ENCODE measurements around the gene RPP25L. TPM values are rescaled to one million over a fixed set of nuclear protein-coding genes. Genes with fewer than 3 reads are reported as not detected.

RPP25L gene
- polyA plus RNA-seq, 1 of the 3 experiments (the other 2 are of a cell fraction): 47.6 TPM

DNA sequence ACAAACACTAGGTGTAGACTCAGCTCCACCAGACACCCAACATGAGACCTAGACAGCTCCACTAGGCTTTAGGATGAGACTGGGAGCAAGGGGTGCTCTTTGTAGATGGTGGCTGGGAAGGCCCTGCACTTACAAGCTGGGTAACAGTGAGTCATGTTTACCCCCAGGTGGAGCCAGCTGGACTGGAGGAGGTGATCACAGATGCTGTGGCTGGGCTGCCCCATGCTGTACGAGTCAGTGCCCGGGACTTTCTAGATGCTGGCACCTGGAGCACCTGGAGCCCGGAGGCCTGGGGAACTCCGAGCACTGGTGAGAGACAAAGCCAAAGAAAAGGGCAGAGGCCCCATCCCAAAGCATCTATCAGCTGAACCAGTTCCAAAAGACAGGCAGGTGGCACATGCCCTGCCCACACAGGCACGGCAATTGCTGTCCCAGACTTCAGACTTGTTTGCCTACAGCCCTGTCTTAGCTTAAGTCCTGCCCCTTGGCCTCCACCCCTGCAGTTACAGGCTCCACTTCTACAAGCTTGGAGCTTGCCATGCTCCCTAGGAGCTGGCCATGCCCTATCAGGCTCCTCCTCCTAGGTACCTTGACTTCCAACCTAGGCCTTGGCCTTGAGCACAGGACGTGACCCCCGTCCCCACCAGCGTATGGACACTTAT is 47.8 kb upstream of the RPP25L start:
- TF ChIP-seq ELF1 (IDR thresholded peaks at IDR 0.05) (no peak), MAX (IDR thresholded peaks at IDR 0.05; ENCODE audit: low read depth) (no peak), GABPA (IDR thresholded peaks at IDR 0.05; ENCODE audit: low read depth) (no peak), YY1 (IDR thresholded peaks at IDR 0.05; ENCODE audit: low read depth) (no peak), SMC3 (IDR thresholded peaks at IDR 0.05; ENCODE audit: low read depth, low read length) (no peak), TAF1 (IDR thresholded peaks at IDR 0.05; ENCODE audit: borderline replicate concordance, low read depth, low read length) (no peak), EZH2phosphoT487 (IDR thresholded peaks at IDR 0.05; ENCODE audit: borderline replicate concordance, low read depth) (no peak), NFIC (IDR thresholded peaks at IDR 0.05; ENCODE audit: borderline replicate concordance) (no peak), RCOR1 (IDR thresholded peaks at IDR 0.05; ENCODE audit: low read length) (no peak), RFX5 (IDR thresholded peaks at IDR 0.05; ENCODE audit: low read length) (no peak), PBX3 (IDR thresholded peaks at IDR 0.05) (no peak), FOSL2 (IDR thresholded peaks at IDR 0.05; ENCODE audit: borderline replicate concordance, low read depth) (no peak), ZBTB33 (IDR thresholded peaks at IDR 0.05; ENCODE audit: borderline replicate concordance, low read depth) (no peak)
- TF ChIP-seq, protein P1, sequence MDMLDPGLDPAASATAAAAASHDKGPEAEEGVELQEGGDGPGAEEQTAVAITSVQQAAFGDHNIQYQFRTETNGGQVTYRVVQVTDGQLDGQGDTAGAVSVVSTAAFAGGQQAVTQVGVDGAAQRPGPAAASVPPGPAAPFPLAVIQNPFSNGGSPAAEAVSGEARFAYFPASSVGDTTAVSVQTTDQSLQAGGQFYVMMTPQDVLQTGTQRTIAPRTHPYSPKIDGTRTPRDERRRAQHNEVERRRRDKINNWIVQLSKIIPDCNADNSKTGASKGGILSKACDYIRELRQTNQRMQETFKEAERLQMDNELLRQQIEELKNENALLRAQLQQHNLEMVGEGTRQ (IDR thresholded peaks at IDR 0.05; ENCODE audit: borderline replicate concordance, low read depth, low read length): no peak
- TF ChIP-seq, protein P2, sequence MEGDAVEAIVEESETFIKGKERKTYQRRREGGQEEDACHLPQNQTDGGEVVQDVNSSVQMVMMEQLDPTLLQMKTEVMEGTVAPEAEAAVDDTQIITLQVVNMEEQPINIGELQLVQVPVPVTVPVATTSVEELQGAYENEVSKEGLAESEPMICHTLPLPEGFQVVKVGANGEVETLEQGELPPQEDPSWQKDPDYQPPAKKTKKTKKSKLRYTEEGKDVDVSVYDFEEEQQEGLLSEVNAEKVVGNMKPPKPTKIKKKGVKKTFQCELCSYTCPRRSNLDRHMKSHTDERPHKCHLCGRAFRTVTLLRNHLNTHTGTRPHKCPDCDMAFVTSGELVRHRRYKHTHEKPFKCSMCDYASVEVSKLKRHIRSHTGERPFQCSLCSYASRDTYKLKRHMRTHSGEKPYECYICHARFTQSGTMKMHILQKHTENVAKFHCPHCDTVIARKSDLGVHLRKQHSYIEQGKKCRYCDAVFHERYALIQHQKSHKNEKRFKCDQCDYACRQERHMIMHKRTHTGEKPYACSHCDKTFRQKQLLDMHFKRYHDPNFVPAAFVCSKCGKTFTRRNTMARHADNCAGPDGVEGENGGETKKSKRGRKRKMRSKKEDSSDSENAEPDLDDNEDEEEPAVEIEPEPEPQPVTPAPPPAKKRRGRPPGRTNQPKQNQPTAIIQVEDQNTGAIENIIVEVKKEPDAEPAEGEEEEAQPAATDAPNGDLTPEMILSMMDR (IDR thresholded peaks at IDR 0.05): no peak
- TF ChIP-seq, protein P3, sequence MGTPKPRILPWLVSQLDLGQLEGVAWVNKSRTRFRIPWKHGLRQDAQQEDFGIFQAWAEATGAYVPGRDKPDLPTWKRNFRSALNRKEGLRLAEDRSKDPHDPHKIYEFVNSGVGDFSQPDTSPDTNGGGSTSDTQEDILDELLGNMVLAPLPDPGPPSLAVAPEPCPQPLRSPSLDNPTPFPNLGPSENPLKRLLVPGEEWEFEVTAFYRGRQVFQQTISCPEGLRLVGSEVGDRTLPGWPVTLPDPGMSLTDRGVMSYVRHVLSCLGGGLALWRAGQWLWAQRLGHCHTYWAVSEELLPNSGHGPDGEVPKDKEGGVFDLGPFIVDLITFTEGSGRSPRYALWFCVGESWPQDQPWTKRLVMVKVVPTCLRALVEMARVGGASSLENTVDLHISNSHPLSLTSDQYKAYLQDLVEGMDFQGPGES (IDR thresholded peaks at IDR 0.05; ENCODE audit: low read depth, low read length): no peak
- Histone ChIP-seq H3K36me3 (replicated peaks in 1 of 2; ENCODE audit: control insufficient read depth in 1 of 2, insufficient read depth in 2 of 2, low read length in 1 of 2) (no peaks in the 10 kb centered on the region), H3F3A (replicated peaks; ENCODE audit: insufficient read depth) (peaks cover 7% of the 10 kb centered on the region), H3K4me1 (ENCODE audit: control insufficient read depth in 1 of 2, insufficient read depth in 2 of 2, low read depth in 1 of 2, low read length in 1 of 2) (peaks cover 4 to 24% of the 10 kb centered on the region in 2 experiments; a peak in 3 of 4 replicates), H3K9ac (no peak overlapping the region), H3K4me3 (ENCODE audit: low read depth in 2 of 2, low read length in 1 of 2) (no peak overlapping the region), H3K27ac (ENCODE audit: low read depth in 2 of 2, low read length in 1 of 2) (no peak overlapping the region), H3K9me2 (no peaks in the 10 kb centered on the region), H3K27me3 (ENCODE audit: insufficient read depth) (no peaks in the 10 kb centered on the region), H4K20me1 (ENCODE audit: insufficient read depth) (no peaks in the 10 kb centered on the region), H2AFZ (ENCODE audit: low read depth) (no peak overlapping the region), H3K9me3 (no peaks in the 10 kb centered on the region), H3K79me2 (ENCODE audit: insufficient read depth) (no peaks in the 10 kb centered on the region), H3K4me2 (no peak overlapping the region)
- no peak for DNase-seq
- CTCF ChIA-PET: interaction anchor here (0.7 to 8.1 kb wide), 4 partner anchors 16 to 56 kb away, joined by 3 to 56 read pairs (median 5); no protein-coding TSS in a partner anchor
- POLR2A ChIA-PET: no interaction called here
- WGBS (ENCODE audit: low lambda C conversion rate): 100% methylated on average over 3 of the region's 8 CpGs
